HCT116 (cell line): ENCODE measurements around the gene SCARF2. TPM values are rescaled to one million over a fixed set of nuclear protein-coding genes. Genes with fewer than 3 reads are reported as not detected.
"Not testable (repeated sequence)": the region's sequence is repeated elsewhere in the genome, so short reads cannot be mapped to it uniquely, and the experiment has no call there.

ENCODE experiments used
- ATAC-seq: fragments of 200-7000 bp; cut with Tn5 transposase; 2 replicates; pipeline ENCODE4 v1.9.1; 2020; ENCODE audit warnings: mild to moderate bottlenecking, moderate library complexity
- BruUV-seq: library from RNA; stranded (reverse); fragments of 400-500 nt; replicated peaks from 2 replicates; lab custom pipeline; 2021; lab: Mats Ljungman, UMichigan
- CTCF ChIA-PET: fragments of 300-600 bp; sonication (Branson Sonifier 250); formaldehyde crosslinking; loops from one replicate; lab custom pipeline; 2021; ENCODE audit warnings: antibody characterized with exemption; lab: Charles Lee
- POLR2A ChIA-PET: fragments of 300-600, 350-600 bp; sonication (Branson Sonifier 250); formaldehyde crosslinking; loops from one replicate; lab custom pipeline; 2021; ENCODE audit warnings: antibody characterized with exemption; lab: Charles Lee
- RAD21 ChIA-PET, 2 experiments: fragments of 300-600 bp; sonication (Branson Sonifier 250); formaldehyde crosslinking; loops; one replicate each; lab custom pipeline; 2023; ENCODE audit warnings: low total read pairs in 2 of 2; ENCODE audit not compliant: uncharacterized antibody in 2 of 2, unreplicated experiment in 2 of 2, low non-redundant PET in 1 of 2; lab: Charles Lee
- DNase-seq: peaks from one replicate; pipeline ENCODE4 v3.0.0-alpha.2; 2010; ENCODE audit warnings: low read depth, low spot score
- H2AFZ ChIP-seq: fragments of 200-600 bp; shearing (Covaris generic), sonication (generic); 2 replicates; pipeline ENCODE4 v1.6.1; 2017; ENCODE audit warnings: low read depth, mixed run types, mixed read lengths, antibody characterized with exemption, low read length; ENCODE audit not compliant: poor library complexity, severe bottlenecking
- H3K27ac ChIP-seq: 2 replicates; pipeline ENCODE4 v1.5.1; 2012; ENCODE audit warnings: low read depth, low read length
- H3K27me3 ChIP-seq: fragments of 200-600 bp; sonication (generic); 2 replicates; pipeline ENCODE4 v1.6.1; 2016; ENCODE audit warnings: mixed run types, low read length, mixed read lengths; ENCODE audit not compliant: insufficient read depth
- H3K36me3 ChIP-seq, 2 experiments: fragments of 200-500 bp in 1 of 2; fragments of 200-600 bp in 1 of 2; sonication (Bioruptor generic) in 1 of 2; sonication (generic) in 1 of 2; 2 replicates each; pipeline versions ENCODE4 v1.5.1 to v1.6.1; 2014 to 2016; ENCODE audit warnings: low read length in 2 of 2, inconsistent platforms in 1 of 2, mixed read lengths in 1 of 2, mixed run types in 1 of 2; ENCODE audit not compliant: insufficient read depth in 2 of 2, control insufficient read depth in 1 of 2
- H3K4me1 ChIP-seq, 2 experiments: fragments of 200-600 bp in 1 of 2; sonication (generic) in 1 of 2; 2 replicates each; pipeline versions ENCODE4 v1.5.1 to v1.6.1; 2012 to 2017; ENCODE audit warnings: low read length in 2 of 2, inconsistent platforms in 1 of 2, mild to moderate bottlenecking in 1 of 2, mixed read lengths in 1 of 2, mixed run types in 1 of 2, moderate library complexity in 1 of 2; ENCODE audit not compliant: insufficient read depth in 2 of 2, control insufficient read depth in 1 of 2
- H3K4me2 ChIP-seq: fragments of 200-600 bp; sonication (generic); 2 replicates; pipeline ENCODE4 v1.6.1; 2017; ENCODE audit warnings: mixed run types, low read length, mixed read lengths
- H3K4me3 ChIP-seq, 2 experiments: fragments of 200-600 bp in 1 of 2; sonication (generic) in 1 of 2; replicated peaks in 1 of 2; 2 replicates each; pipeline ENCODE4 v1.5.1; 2011 to 2016; ENCODE audit warnings: low read length in 2 of 2, control low read depth in 1 of 2, low read depth in 1 of 2, mild to moderate bottlenecking in 1 of 2, mixed read lengths in 1 of 2, mixed run types in 1 of 2
- H3K79me2 ChIP-seq: fragments of 200-600 bp; sonication (generic); 2 replicates; pipeline ENCODE4 v1.6.1; 2017; ENCODE audit warnings: mild to moderate bottlenecking, mixed run types, low read length, moderate library complexity, mixed read lengths; ENCODE audit not compliant: insufficient read depth
- H3K9ac ChIP-seq: fragments of 200-600 bp; sonication (generic); 2 replicates; pipeline ENCODE4 v1.6.1; 2016; ENCODE audit warnings: low read length, mixed read lengths
- H3K9me2 ChIP-seq: fragments of 200-600 bp; sonication (generic), shearing (Covaris generic); 2 replicates; pipeline ENCODE4 v1.6.1; 2017; ENCODE audit warnings: mixed run types, mild to moderate bottlenecking, moderate library complexity; ENCODE audit not compliant: insufficient read depth
- H3K9me3 ChIP-seq, 2 experiments: fragments of 200-500 bp in 1 of 2; fragments of 200-600 bp in 1 of 2; sonication (Bioruptor generic) in 1 of 2; sonication (generic) in 1 of 2; 2 replicates each; pipeline ENCODE4 v1.6.1; 2014 to 2017; ENCODE audit warnings: low read length in 2 of 2, mixed read lengths in 2 of 2, inconsistent platforms in 1 of 2, low read depth in 1 of 2, mild to moderate bottlenecking in 1 of 2, mixed run types in 1 of 2, moderate library complexity in 1 of 2; ENCODE audit not compliant: control insufficient read depth in 1 of 2, insufficient read depth in 1 of 2
- H4K20me1 ChIP-seq: fragments of 200-600 bp; sonication (generic), shearing (Covaris generic); 2 replicates; pipeline ENCODE4 v1.6.1; 2017; ENCODE audit warnings: mixed run types, mild to moderate bottlenecking, moderate library complexity; ENCODE audit not compliant: insufficient read depth
- CEBPB ChIP-seq: IDR thresholded peaks from 2 replicates; pipeline ENCODE4 v1.6.1; 2012; ENCODE audit warnings: low read depth
- ELF1 ChIP-seq: IDR thresholded peaks from 2 replicates; pipeline ENCODE4 v1.6.1; 2012; ENCODE audit warnings: low read depth, borderline replicate concordance
- EZH2 ChIP-seq: fragments of 200-600 bp; sonication (generic); IDR thresholded peaks from 2 replicates; pipeline ENCODE4 v1.6.1; 2017; ENCODE audit warnings: antibody characterized with exemption, mixed run types
- EZH2phosphoT487 ChIP-seq: fragments of 200-600 bp; IDR thresholded peaks from 2 replicates; pipeline ENCODE4 v1.6.1; 2018; ENCODE audit warnings: antibody characterized with exemption, borderline replicate concordance
- FOSL1 ChIP-seq: IDR thresholded peaks from 2 replicates; pipeline ENCODE4 v1.6.1; 2012; ENCODE audit warnings: low read depth
- POLR2AphosphoS5 ChIP-seq: IDR thresholded peaks from 2 replicates; pipeline ENCODE4 v1.6.1; 2011; ENCODE audit warnings: mild to moderate bottlenecking, low read depth, low read length, moderate library complexity
- SIN3A ChIP-seq: IDR thresholded peaks from 2 replicates; pipeline ENCODE4 v1.6.1; 2012; ENCODE audit warnings: low read depth
- SP1 ChIP-seq: IDR thresholded peaks from 2 replicates; pipeline ENCODE4 v1.6.1; 2012; ENCODE audit warnings: low read depth
- TCF7L2 ChIP-seq: IDR thresholded peaks from 2 replicates; pipeline ENCODE4 v1.7.0; 2011; ENCODE audit warnings: borderline replicate concordance, inconsistent platforms; ENCODE audit not compliant: insufficient read depth, insufficient read length; ENCODE audit errors: extremely low read depth
- YY1 ChIP-seq: IDR thresholded peaks from 2 replicates; pipeline ENCODE4 v1.6.1; 2011; ENCODE audit warnings: low read length, low read depth, moderate library complexity, mild to moderate bottlenecking; ENCODE audit not compliant: insufficient replicate concordance; ENCODE audit errors: extremely low read depth
- ZFX ChIP-seq: fragments of 450-650 bp; IDR thresholded peaks from 2 replicates; pipeline ENCODE4 v1.6.1; 2017
- ZNF274 ChIP-seq: fragments of 200-500 bp; sonication (Bioruptor generic); IDR thresholded peaks from 2 replicates; pipeline ENCODE4 v1.6.1; 2014; ENCODE audit warnings: mild to moderate bottlenecking, low read depth, low read length, inconsistent platforms
- intact Hi-C: fragments of 100-400 bp; cut with micrococcal nuclease; formaldehyde crosslinking; loops from 2 replicates; pipeline ENCODE4 v1.10.0; 2022
- total RNA-seq: library from RNA; stranded (reverse); gene quantifications from one replicate; pipeline ENCODE4 v1.2.1, GENCODE V29; 2021; ENCODE audit not compliant: unreplicated experiment
- TF ChIP-seq, protein P1 (sequence below): IDR thresholded peaks from 2 replicates; pipeline ENCODE4 v1.6.1; 2011; ENCODE audit warnings: mild to moderate bottlenecking, low read length, moderate library complexity; ENCODE audit not compliant: insufficient replicate concordance; ENCODE audit errors: extremely low read depth
- TF ChIP-seq, protein P2 (sequence below): IDR thresholded peaks from 2 replicates; pipeline ENCODE4 v1.6.1; 2012; ENCODE audit warnings: low read depth

The SCARF2 gene
- total RNA-seq, 1 experiment from 2014 or later = 2.5 TPM

DNA sequence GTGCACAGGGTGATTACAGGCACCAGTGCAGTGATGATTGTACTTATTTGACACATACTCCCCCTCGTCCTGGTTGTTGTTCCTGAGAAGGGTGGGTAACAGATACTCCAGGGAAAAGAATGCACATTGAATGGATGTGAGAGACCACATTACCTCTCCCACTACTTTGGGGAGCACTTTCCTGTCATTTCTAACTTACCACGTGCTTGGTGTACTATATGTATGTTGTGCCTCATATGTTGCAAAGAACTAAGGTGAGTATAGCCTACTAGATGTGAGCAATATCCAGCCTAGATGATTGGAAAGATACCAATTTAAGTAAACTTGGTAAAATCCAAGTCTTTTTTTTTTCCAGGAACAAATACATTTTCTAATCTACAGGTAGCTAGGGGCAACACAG lies 14.3 kb upstream of the SCARF2 start:
- intact Hi-C loops = no loop called here
- no peaks in the 10 kb centered on the region for H3K9me3 ChIP-seq
- RAD21 ChIA-PET = no interaction called here
- H3K4me2 ChIP-seq = no peak overlapping the region
- POLR2A ChIA-PET = no interaction called here
- no peak overlapping the region for H3K4me3 ChIP-seq
- no peaks in the 10 kb centered on the region for H3K9me2 ChIP-seq
- BruUV-seq = no TSS peak
- TF ChIP-seq FOSL1 (no peak), ZFX (no peak), CEBPB (no peak), YY1 (no peak), TCF7L2 (no peak), ZNF274 (no peak), POLR2AphosphoS5 (no peak), SP1 (no peak), SIN3A (no peak), EZH2 (no peak), ELF1 (no peak), EZH2phosphoT487 (no peak)
- TF ChIP-seq, protein P1, sequence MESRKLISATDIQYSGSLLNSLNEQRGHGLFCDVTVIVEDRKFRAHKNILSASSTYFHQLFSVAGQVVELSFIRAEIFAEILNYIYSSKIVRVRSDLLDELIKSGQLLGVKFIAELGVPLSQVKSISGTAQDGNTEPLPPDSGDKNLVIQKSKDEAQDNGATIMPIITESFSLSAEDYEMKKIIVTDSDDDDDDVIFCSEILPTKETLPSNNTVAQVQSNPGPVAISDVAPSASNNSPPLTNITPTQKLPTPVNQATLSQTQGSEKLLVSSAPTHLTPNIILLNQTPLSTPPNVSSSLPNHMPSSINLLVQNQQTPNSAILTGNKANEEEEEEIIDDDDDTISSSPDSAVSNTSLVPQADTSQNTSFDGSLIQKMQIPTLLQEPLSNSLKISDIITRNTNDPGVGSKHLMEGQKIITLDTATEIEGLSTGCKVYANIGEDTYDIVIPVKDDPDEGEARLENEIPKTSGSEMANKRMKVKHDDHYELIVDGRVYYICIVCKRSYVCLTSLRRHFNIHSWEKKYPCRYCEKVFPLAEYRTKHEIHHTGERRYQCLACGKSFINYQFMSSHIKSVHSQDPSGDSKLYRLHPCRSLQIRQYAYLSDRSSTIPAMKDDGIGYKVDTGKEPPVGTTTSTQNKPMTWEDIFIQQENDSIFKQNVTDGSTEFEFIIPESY = no peak
- TF ChIP-seq, protein P2, sequence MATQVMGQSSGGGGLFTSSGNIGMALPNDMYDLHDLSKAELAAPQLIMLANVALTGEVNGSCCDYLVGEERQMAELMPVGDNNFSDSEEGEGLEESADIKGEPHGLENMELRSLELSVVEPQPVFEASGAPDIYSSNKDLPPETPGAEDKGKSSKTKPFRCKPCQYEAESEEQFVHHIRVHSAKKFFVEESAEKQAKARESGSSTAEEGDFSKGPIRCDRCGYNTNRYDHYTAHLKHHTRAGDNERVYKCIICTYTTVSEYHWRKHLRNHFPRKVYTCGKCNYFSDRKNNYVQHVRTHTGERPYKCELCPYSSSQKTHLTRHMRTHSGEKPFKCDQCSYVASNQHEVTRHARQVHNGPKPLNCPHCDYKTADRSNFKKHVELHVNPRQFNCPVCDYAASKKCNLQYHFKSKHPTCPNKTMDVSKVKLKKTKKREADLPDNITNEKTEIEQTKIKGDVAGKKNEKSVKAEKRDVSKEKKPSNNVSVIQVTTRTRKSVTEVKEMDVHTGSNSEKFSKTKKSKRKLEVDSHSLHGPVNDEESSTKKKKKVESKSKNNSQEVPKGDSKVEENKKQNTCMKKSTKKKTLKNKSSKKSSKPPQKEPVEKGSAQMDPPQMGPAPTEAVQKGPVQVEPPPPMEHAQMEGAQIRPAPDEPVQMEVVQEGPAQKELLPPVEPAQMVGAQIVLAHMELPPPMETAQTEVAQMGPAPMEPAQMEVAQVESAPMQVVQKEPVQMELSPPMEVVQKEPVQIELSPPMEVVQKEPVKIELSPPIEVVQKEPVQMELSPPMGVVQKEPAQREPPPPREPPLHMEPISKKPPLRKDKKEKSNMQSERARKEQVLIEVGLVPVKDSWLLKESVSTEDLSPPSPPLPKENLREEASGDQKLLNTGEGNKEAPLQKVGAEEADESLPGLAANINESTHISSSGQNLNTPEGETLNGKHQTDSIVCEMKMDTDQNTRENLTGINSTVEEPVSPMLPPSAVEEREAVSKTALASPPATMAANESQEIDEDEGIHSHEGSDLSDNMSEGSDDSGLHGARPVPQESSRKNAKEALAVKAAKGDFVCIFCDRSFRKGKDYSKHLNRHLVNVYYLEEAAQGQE = no peak
- TF ChIP-seq, all 23 proteins: peak for 0
- no peak for DNase-seq
- H3K36me3 ChIP-seq = no peaks in the 10 kb centered on the region; a peak in 1 of 4 replicates
- H3K79me2 ChIP-seq = no peaks in the 10 kb centered on the region
- H3K27me3 ChIP-seq = no peaks in the 10 kb centered on the region
- no peak overlapping the region for H3K9ac ChIP-seq
- no peak overlapping the region for H3K27ac ChIP-seq
- no peak for ATAC-seq
- H4K20me1 ChIP-seq = no peaks in the 10 kb centered on the region
- CTCF ChIA-PET = interaction anchor here (2.3 kb wide), 1 partner anchor 34 kb away, joined by 6 read pairs; no protein-coding TSS in a partner anchor
- H2AFZ ChIP-seq = no peak overlapping the region
- H3K4me1 ChIP-seq = peaks cover 0 to 3% of the 10 kb centered on the region in 2 experiments; a peak in 1 of 4 replicates

GRCh38 chr22:20451129-20451778 lies 13.6 kb upstream of the SCARF2 start:
- CTCF ChIA-PET, POLR2A ChIA-PET, BruUV-seq, H3K36me3 ChIP-seq, H3K9me2 ChIP-seq, H2AFZ ChIP-seq, DNase-seq, H3K4me1 ChIP-seq, H3K9me3 ChIP-seq, ATAC-seq, H3K79me2 ChIP-seq, H3K27me3 ChIP-seq, H3K4me2 ChIP-seq, H3K4me3 ChIP-seq, H4K20me1 ChIP-seq, H3K9ac ChIP-seq, RAD21 ChIA-PET, H3K27ac ChIP-seq, intact Hi-C loops: not testable (repeated sequence)
